ENCODE data around the gene SUDS3. TPM values are rescaled to one million over a fixed set of nuclear protein-coding genes. Genes with fewer than 3 reads are reported as not detected.

The SUDS3 gene
- polyA plus RNA-seq, 3 donors = 8.2 to 15.6 (median 9.1) TPM

GRCh38 chr12:118456741-118457140 lies 80.4 kb downstream of the SUDS3 start:
- no peaks in the 10 kb centered on the region for H3K36me3 ChIP-seq (replicated peaks in 1 of 2; ENCODE audit: control insufficient read depth in 1 of 2, insufficient read depth in 2 of 2, low read length in 2 of 2)
- peaks cover 0 to 10% (median 6%) of the 10 kb centered on the region in 3 donors for H3K27me3 Mint-ChIP-seq (ENCODE audit: low read depth in 3 of 3)
- H3K4me3 ChIP-seq (replicated peaks in 1 of 3; ENCODE audit: low read depth in 2 of 3, low read length in 3 of 3) = no peak overlapping the region
- intact Hi-C loops (cut with micrococcal nuclease) = no loop called here
- TF ChIP-seq CTCF (IDR thresholded peaks at IDR 0.05) = no peak
- H3K27me3 ChIP-seq (ENCODE audit: control insufficient read depth in 2 of 2, insufficient read depth in 2 of 2, low read length in 2 of 2) = no peaks in the 10 kb centered on the region
- peaks cover 3 to 27% (median 10%) of the 10 kb centered on the region in 7 donors for H3K9me3 Mint-ChIP-seq
- H3K4me1 Mint-ChIP-seq = no peaks in the 10 kb centered on the region
- H3K4me1 ChIP-seq (ENCODE audit: control insufficient read depth in 1 of 2, insufficient read depth in 2 of 2, low read length in 2 of 2) = no peaks in the 10 kb centered on the region
- H3K9me3 ChIP-seq (replicated peaks in 1 of 2; ENCODE audit: control insufficient read depth in 1 of 2, insufficient read depth in 1 of 2, low read length in 2 of 2) = peaks cover 0 to 6% of the 10 kb centered on the region in 2 donors
- DNase-seq = no peak
- no peaks in the 10 kb centered on the region for H3K36me3 Mint-ChIP-seq
- H3K4me2 ChIP-seq (replicated peaks; ENCODE audit: extremely low read depth, low read length, poor library complexity, severe bottlenecking) = no peak overlapping the region
- no peaks in the 10 kb centered on the region for H3K79me2 ChIP-seq (ENCODE audit: insufficient read depth, low read length)
- no peak overlapping the region for H3K27ac ChIP-seq (ENCODE audit: low read depth in 1 of 2, low read length in 2 of 2)
- no peak overlapping the region for H2AFZ ChIP-seq (ENCODE audit: insufficient read depth, low read depth, low read length, poor library complexity, severe bottlenecking)
- H4K20me1 ChIP-seq (ENCODE audit: insufficient read depth, low read length) = no peaks in the 10 kb centered on the region
- no peak overlapping the region for H3K4me3 Mint-ChIP-seq
- no peak overlapping the region for H3K9ac ChIP-seq (ENCODE audit: insufficient read depth, low read length, poor library complexity, severe bottlenecking)
- H3K27ac Mint-ChIP-seq = no peak overlapping the region

- no peaks in the 10 kb centered on the region for H3K4me1 ChIP-seq (ENCODE audit: control insufficient read depth in 1 of 2, insufficient read depth in 2 of 2, low read length in 2 of 2)
- H3K4me3 ChIP-seq (replicated peaks in 1 of 3; ENCODE audit: low read depth in 2 of 3, low read length in 3 of 3) = no peak overlapping the region
- no peak for DNase-seq
- peaks cover 0 to 6% of the 10 kb centered on the region in 2 donors for H3K9me3 ChIP-seq (replicated peaks in 1 of 2; ENCODE audit: control insufficient read depth in 1 of 2, insufficient read depth in 1 of 2, low read length in 2 of 2)
- H3K36me3 ChIP-seq (replicated peaks in 1 of 2; ENCODE audit: control insufficient read depth in 1 of 2, insufficient read depth in 2 of 2, low read length in 2 of 2) = no peaks in the 10 kb centered on the region
- H3K27me3 ChIP-seq (ENCODE audit: control insufficient read depth in 2 of 2, insufficient read depth in 2 of 2, low read length in 2 of 2) = no peaks in the 10 kb centered on the region
- peaks cover 3 to 35% (median 10%) of the 10 kb centered on the region in 7 donors for H3K9me3 Mint-ChIP-seq
- no CpG with 5 or more reads among the region's 4 CpGs for WGBS (ENCODE audit: insufficient coverage)
- no peaks in the 10 kb centered on the region for H3K4me1 Mint-ChIP-seq
- intact Hi-C loops (cut with micrococcal nuclease) = no loop called here
- no peak overlapping the region for H3K27ac Mint-ChIP-seq
- H3K4me2 ChIP-seq (replicated peaks; ENCODE audit: extremely low read depth, low read length, poor library complexity, severe bottlenecking) = no peak overlapping the region
- no peaks in the 10 kb centered on the region for H3K79me2 ChIP-seq (ENCODE audit: insufficient read depth, low read length)
- no peak for TF ChIP-seq CTCF (IDR thresholded peaks at IDR 0.05)
- no peak overlapping the region for H3K27ac ChIP-seq (ENCODE audit: low read depth in 1 of 2, low read length in 2 of 2)
- H3K4me3 Mint-ChIP-seq = no peak overlapping the region
- peaks cover 0 to 8% (median 3%) of the 10 kb centered on the region in 3 donors for H3K27me3 Mint-ChIP-seq (ENCODE audit: low read depth in 3 of 3)
- no peaks in the 10 kb centered on the region for H3K36me3 Mint-ChIP-seq
- H3K9ac ChIP-seq (ENCODE audit: insufficient read depth, low read length, poor library complexity, severe bottlenecking) = no peak overlapping the region
- no peak overlapping the region for H2AFZ ChIP-seq (ENCODE audit: insufficient read depth, low read depth, low read length, poor library complexity, severe bottlenecking)
- H4K20me1 ChIP-seq (ENCODE audit: insufficient read depth, low read length) = no peaks in the 10 kb centered on the region
These were observed 82.8 kb downstream of the SUDS3 start for GRCh38 chr12:118459110-118459509.

Data from CD14-positive monocyte (primary cell).